Astrocyte (in vitro differentiated cells and primary cell): ENCODE data around the gene CTDSPL. TPM values are rescaled to one million over a fixed set of nuclear protein-coding genes. Genes with fewer than 3 reads are reported as not detected.
A peak's percentile ranks its signal among the peaks of the same experiment; 100 is the strongest.

Experiments used
- DNase-seq: peaks from one replicate; pipeline ENCODE4 v3.0.0-alpha.2; 2010; ENCODE audit warnings: low read depth
- FAIRE-seq: peaks from 2 replicates; lab custom pipeline; 2011; peaks lifted over from hg19 to GRCh38; lab: Jason Lieb, UNC
- H2AFZ ChIP-seq: 2 replicates; pipeline ENCODE4 v1.6.0; 2012; ENCODE audit warnings: low read depth, low read length, inconsistent platforms
- H3K27ac ChIP-seq: 2 replicates; pipeline ENCODE4 v1.5.1; 2011; ENCODE audit warnings: low read depth, low read length, inconsistent platforms
- H3K27me3 ChIP-seq: 2 replicates; pipeline ENCODE4 v1.6.0; 2011; ENCODE audit warnings: low read length, inconsistent platforms; ENCODE audit not compliant: insufficient read depth
- H3K36me3 ChIP-seq: 2 replicates; pipeline ENCODE4 v1.5.1; 2011; ENCODE audit warnings: low read length, inconsistent platforms; ENCODE audit not compliant: insufficient read depth
- H3K4me1 ChIP-seq: 2 replicates; pipeline ENCODE4 v1.5.1; 2011; ENCODE audit warnings: low read length, inconsistent platforms; ENCODE audit not compliant: insufficient read depth
- H3K4me2 ChIP-seq: 2 replicates; pipeline ENCODE4 v1.6.0; 2012; ENCODE audit warnings: low read length, inconsistent platforms
- H3K4me3 ChIP-seq: 2 replicates; pipeline ENCODE4 v1.5.1; 2011; ENCODE audit warnings: low read depth, mild to moderate bottlenecking, low read length, inconsistent platforms; ENCODE audit not compliant: insufficient read depth
- H3K79me2 ChIP-seq: 2 replicates; pipeline ENCODE4 v1.6.0; 2012; ENCODE audit warnings: mild to moderate bottlenecking, low read length, inconsistent platforms; ENCODE audit not compliant: insufficient read depth
- H3K9ac ChIP-seq: 2 replicates; pipeline ENCODE4 v1.6.0; 2012; ENCODE audit warnings: mild to moderate bottlenecking, low read length, inconsistent platforms
- H3K9me3 ChIP-seq: 2 replicates; pipeline ENCODE4 v1.5.1; 2012; ENCODE audit warnings: low read depth, mild to moderate bottlenecking, low read length, inconsistent platforms; ENCODE audit not compliant: insufficient read depth
- H4K20me1 ChIP-seq: 2 replicates; pipeline ENCODE4 v1.6.0; 2012; ENCODE audit warnings: low read length, inconsistent platforms; ENCODE audit not compliant: insufficient read depth
- H3K27ac Mint-ChIP-seq: one replicate; pipeline ENCODE4 v1.8.0; 2021; ENCODE audit warnings: mild to moderate bottlenecking, mixed read lengths; ENCODE audit not compliant: unreplicated experiment
- H3K27me3 Mint-ChIP-seq: one replicate; pipeline ENCODE4 v1.8.0; 2021; ENCODE audit warnings: low read depth, mixed read lengths; ENCODE audit not compliant: unreplicated experiment
- H3K36me3 Mint-ChIP-seq: one replicate; pipeline ENCODE4 v1.8.0; 2021; ENCODE audit warnings: low read depth, mixed read lengths; ENCODE audit not compliant: unreplicated experiment
- H3K4me1 Mint-ChIP-seq: one replicate; pipeline ENCODE4 v1.8.0; 2021; ENCODE audit warnings: low read depth, mixed read lengths; ENCODE audit not compliant: unreplicated experiment
- H3K4me3 Mint-ChIP-seq: one replicate; pipeline ENCODE4 v1.8.0; 2021; ENCODE audit warnings: mild to moderate bottlenecking, moderate library complexity, mixed read lengths; ENCODE audit not compliant: unreplicated experiment
- H3K9me3 Mint-ChIP-seq: one replicate; pipeline ENCODE4 v1.8.0; 2021; ENCODE audit warnings: mild to moderate bottlenecking, mixed read lengths; ENCODE audit not compliant: unreplicated experiment
- EZH2 ChIP-seq: IDR thresholded peaks from 2 replicates; pipeline ENCODE4 v1.6.1; 2012; ENCODE audit warnings: mild to moderate bottlenecking, low read length, inconsistent platforms; ENCODE audit not compliant: insufficient read depth
- total RNA-seq: library from RNA; stranded (reverse); gene quantifications from 2 replicates; pipeline ENCODE4 v1.2.1, GENCODE V29; 2021
- TF ChIP-seq, protein P1 (sequence below): IDR thresholded peaks from 2 replicates; pipeline ENCODE4 v1.5.1; 2011; ENCODE audit warnings: low read depth, mild to moderate bottlenecking, inconsistent platforms, low read length, moderate library complexity; ENCODE audit not compliant: insufficient read depth

Gene CTDSPL
- total RNA-seq, 1 donor from 2014 or later: 37.9 TPM

DNA sequence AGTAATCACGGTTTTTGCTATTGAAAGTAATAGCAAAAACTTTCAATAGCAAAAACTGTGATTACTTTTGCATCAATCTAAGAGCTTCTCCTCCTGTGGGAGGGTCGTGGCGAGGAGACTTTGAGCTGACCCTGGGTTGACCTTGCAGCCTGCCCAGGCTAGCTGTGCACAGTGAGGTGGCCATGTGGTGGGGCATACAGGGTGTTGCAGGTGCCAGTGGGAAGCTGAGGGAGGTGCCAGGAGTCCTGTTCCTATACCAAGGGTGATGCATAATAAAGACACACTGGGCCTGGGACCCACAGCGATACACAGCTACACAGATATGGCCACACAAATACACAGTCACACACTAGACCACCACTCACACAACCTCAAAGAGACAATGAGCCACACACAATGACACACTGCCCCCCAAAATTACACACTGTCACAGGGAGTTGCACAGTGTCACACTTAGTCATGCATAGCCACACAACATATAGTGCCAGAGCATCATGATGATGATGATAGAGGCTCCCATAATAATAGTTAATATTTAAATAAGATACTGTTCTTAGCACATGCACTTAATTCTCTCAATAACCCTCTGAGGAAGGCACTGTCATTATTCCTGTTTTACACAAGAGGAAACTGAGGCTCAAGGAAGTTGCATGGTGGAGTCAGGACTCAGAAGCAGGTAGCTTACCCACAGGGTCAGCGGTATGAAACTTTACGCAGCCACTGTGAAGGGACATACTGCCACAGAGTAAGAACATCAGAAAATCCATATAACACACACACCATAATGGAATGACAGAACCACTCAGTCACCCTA lies 161.4 kb downstream of the CTDSPL start:
- Mint-ChIP-seq H3K9me3 (no peaks in the 10 kb centered on the region), H3K27me3 (peaks cover 6% of the 10 kb centered on the region), H3K4me3 (peak overlapping the region; percentile 95), H3K4me1 (peaks cover 2% of the 10 kb centered on the region), H3K27ac (no peak overlapping the region), H3K36me3 (peaks cover 3% of the 10 kb centered on the region)
- peaks cover 24% of the 10 kb centered on the region for H4K20me1 ChIP-seq
- no peaks in the 10 kb centered on the region for H3K79me2 ChIP-seq
- no peaks in the 10 kb centered on the region for H3K27me3 ChIP-seq
- peak overlapping the region; percentile 88 for H3K9ac ChIP-seq
- H3K27ac ChIP-seq: no peak overlapping the region
- no peak overlapping the region for H2AFZ ChIP-seq
- FAIRE-seq (no peak), DNase-seq (no peak)
- no peaks in the 10 kb centered on the region for H3K9me3 ChIP-seq
- peaks cover 9% of the 10 kb centered on the region for H3K4me1 ChIP-seq
- peak overlapping the region; percentile 90 for H3K4me2 ChIP-seq
- H3K4me3 ChIP-seq: no peak overlapping the region
- no peaks in the 10 kb centered on the region for H3K36me3 ChIP-seq
- TF ChIP-seq, protein P1, sequence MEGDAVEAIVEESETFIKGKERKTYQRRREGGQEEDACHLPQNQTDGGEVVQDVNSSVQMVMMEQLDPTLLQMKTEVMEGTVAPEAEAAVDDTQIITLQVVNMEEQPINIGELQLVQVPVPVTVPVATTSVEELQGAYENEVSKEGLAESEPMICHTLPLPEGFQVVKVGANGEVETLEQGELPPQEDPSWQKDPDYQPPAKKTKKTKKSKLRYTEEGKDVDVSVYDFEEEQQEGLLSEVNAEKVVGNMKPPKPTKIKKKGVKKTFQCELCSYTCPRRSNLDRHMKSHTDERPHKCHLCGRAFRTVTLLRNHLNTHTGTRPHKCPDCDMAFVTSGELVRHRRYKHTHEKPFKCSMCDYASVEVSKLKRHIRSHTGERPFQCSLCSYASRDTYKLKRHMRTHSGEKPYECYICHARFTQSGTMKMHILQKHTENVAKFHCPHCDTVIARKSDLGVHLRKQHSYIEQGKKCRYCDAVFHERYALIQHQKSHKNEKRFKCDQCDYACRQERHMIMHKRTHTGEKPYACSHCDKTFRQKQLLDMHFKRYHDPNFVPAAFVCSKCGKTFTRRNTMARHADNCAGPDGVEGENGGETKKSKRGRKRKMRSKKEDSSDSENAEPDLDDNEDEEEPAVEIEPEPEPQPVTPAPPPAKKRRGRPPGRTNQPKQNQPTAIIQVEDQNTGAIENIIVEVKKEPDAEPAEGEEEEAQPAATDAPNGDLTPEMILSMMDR: no peak
- TF ChIP-seq EZH2: no peak

DNA sequence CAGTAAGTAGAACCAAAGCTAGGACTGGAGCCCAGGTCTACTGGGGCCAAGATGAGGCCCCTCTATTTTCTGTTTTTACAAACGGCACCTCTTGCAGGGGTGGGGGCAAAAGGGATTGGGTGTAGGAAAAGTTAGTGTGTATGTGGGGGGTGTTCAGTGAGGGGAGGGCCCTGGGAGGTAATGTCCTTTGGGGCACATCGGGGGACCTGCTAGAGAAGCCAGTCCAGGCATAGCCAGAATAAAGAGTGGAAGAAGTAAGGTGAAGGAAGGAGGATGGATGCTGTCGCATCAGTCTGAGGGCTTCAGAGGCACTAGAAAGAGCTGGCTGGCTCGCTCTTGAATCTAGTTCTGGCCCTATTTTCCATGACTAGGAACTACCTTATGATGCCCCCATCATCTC lies 165.2 kb downstream of the CTDSPL start:
- FAIRE-seq: no peak
- no peak for TF ChIP-seq EZH2
- TF ChIP-seq, protein P1: no peak
- H3K36me3 Mint-ChIP-seq: no peaks in the 10 kb centered on the region

More for the DNA sequence above, 165.2 kb downstream of the CTDSPL start:
- Histone ChIP-seq H4K20me1 (peaks cover 20% of the 10 kb centered on the region), H2AFZ (no peak overlapping the region), H3K4me2 (no peak overlapping the region), H3K27ac (no peak overlapping the region), H3K9ac (no peak overlapping the region), H3K79me2 (no peaks in the 10 kb centered on the region), H3K4me1 (peaks cover 14% of the 10 kb centered on the region), H3K4me3 (no peak overlapping the region), H3K36me3 (no peaks in the 10 kb centered on the region), H3K27me3 (no peaks in the 10 kb centered on the region), H3K9me3 (no peaks in the 10 kb centered on the region)
- DNase-seq: no peak
- H3K27me3 Mint-ChIP-seq: peaks cover 16% of the 10 kb centered on the region
- H3K9me3 Mint-ChIP-seq: no peaks in the 10 kb centered on the region
- H3K27ac Mint-ChIP-seq: no peak overlapping the region
- H3K4me3 Mint-ChIP-seq: no peak overlapping the region
- H3K4me1 Mint-ChIP-seq: peaks cover 5% of the 10 kb centered on the region
